ENCODE results near the gene P2RY8. TPM values are rescaled to one million over a fixed set of nuclear protein-coding genes. Genes with fewer than 3 reads are reported as not detected.
A peak's percentile ranks its signal among the peaks of the same experiment; 100 is the strongest.

Gene P2RY8
- total RNA-seq, 1 donor from 2014 or later, result 3.0 TPM

- Histone ChIP-seq H3K4me3 (no peak overlapping the region), H3K27ac (no peak overlapping the region), H3K36me3 (no peaks in the 10 kb centered on the region), H3K9me3 (no peaks in the 10 kb centered on the region), H3K27me3 (ENCODE audit: low read depth) (no peaks in the 10 kb centered on the region), H3K4me1 (peaks cover 5% of the 10 kb centered on the region)
- ATAC-seq (peak; percentile 64 to 72), DNase-seq (peak; percentile 60)
- intact Hi-C loops (cut with DNase I), result no loop called here
- TF ChIP-seq CTCF (IDR thresholded peaks at IDR 0.05), result no peak
Measured at GRCh38 chrX:1507511-1508463, 29.2 kb downstream of the P2RY8 start.

- H3K4me3 ChIP-seq, result no peak overlapping the region
- H3K27ac ChIP-seq, result no peak overlapping the region
- H3K4me1 ChIP-seq, result peaks cover 5% of the 10 kb centered on the region
- H3K27me3 ChIP-seq (ENCODE audit: low read depth), result no peaks in the 10 kb centered on the region
- H3K9me3 ChIP-seq, result no peaks in the 10 kb centered on the region
- H3K36me3 ChIP-seq, result no peaks in the 10 kb centered on the region
- TF ChIP-seq CTCF (IDR thresholded peaks at IDR 0.05), result no peak
- ATAC-seq, result no peak
- intact Hi-C loops (cut with DNase I), result no loop called here
- no peak for DNase-seq
Measured at GRCh38 chrX:1506916-1507315, 30.1 kb downstream of the P2RY8 start.

- TF ChIP-seq CTCF (IDR thresholded peaks at IDR 0.05), result no peak
- Histone ChIP-seq H3K4me3 (no peak overlapping the region), H3K9me3 (no peaks in the 10 kb centered on the region), H3K27ac (no peak overlapping the region), H3K27me3 (ENCODE audit: low read depth) (no peaks in the 10 kb centered on the region), H3K36me3 (no peaks in the 10 kb centered on the region), H3K4me1 (peaks cover 7% of the 10 kb centered on the region)
- intact Hi-C loops (cut with DNase I), result no loop called here
- no peak for DNase-seq
- ATAC-seq, result no peak
Measured at GRCh38 chrX:1502853-1503252, 34.1 kb downstream of the P2RY8 start.

- DNase-seq, result no peak
- Histone ChIP-seq H3K4me3 (no peak overlapping the region), H3K9me3 (no peaks in the 10 kb centered on the region), H3K4me1 (peaks cover 7% of the 10 kb centered on the region), H3K27me3 (ENCODE audit: low read depth) (no peaks in the 10 kb centered on the region), H3K36me3 (no peaks in the 10 kb centered on the region), H3K27ac (no peak overlapping the region)
- no peak for ATAC-seq
- no peak for TF ChIP-seq CTCF (IDR thresholded peaks at IDR 0.05)
- intact Hi-C loops (cut with DNase I), result no loop called here
Measured at GRCh38 chrX:1502241-1502640, 34.7 kb downstream of the P2RY8 start.

GRCh38 chrX:1500701-1501624, 36.0 kb downstream of the P2RY8 start:
- intact Hi-C loops (cut with DNase I), result no loop called here
- no peak for DNase-seq
- Histone ChIP-seq H3K4me1 (peaks cover 7% of the 10 kb centered on the region), H3K4me3 (peak overlapping the region; percentile 18), H3K27me3 (ENCODE audit: low read depth) (no peaks in the 10 kb centered on the region), H3K36me3 (no peaks in the 10 kb centered on the region), H3K27ac (peak overlapping the region; percentile 69), H3K9me3 (no peaks in the 10 kb centered on the region)
- no peak for TF ChIP-seq CTCF (IDR thresholded peaks at IDR 0.05)
- peak in 1 of 2 donors; percentile 23 for ATAC-seq

All from lower lobe of right lung (tissue), 2 donors.